ENCODE results near the gene MOB3B.

MOB3B gene

DNA sequence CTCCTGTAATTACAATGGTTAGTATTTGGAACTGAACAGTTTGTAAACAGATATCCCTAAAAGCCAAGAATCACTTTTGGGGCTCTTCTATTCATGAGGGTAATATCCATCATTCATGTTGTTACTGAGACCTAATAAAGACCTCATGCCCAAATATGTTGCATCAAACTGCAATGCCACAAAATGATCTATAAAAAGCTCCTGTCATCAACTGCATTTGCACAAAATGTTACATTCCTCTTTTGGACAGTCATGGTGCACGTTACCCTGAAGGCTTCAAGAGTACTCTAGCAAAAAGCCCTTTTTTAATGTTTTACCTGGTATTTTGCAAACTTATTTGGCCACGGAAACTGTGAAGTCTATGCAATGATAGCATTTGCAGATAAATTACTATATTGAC, 218.4 kb downstream of the MOB3B start:
- Histone ChIP-seq H3K27me3 (replicated peaks; ENCODE audit: control insufficient read depth, insufficient read depth, low read length, poor library complexity, severe bottlenecking) (no peaks in the 10 kb centered on the region), H3K9me3 (ENCODE audit: control insufficient read depth, low read length) (no peaks in the 10 kb centered on the region), H3K27ac (ENCODE audit: insufficient read depth, low read length, poor library complexity, severe bottlenecking) (no peak overlapping the region), H3K36me3 (ENCODE audit: control insufficient read depth, insufficient read depth, low read length) (no peaks in the 10 kb centered on the region), H3K4me3 (ENCODE audit: insufficient read depth, low read depth, low read length, poor library complexity, severe bottlenecking) (no peak overlapping the region), H3K4me1 (ENCODE audit: control insufficient read depth, insufficient read depth, low read length, poor library complexity, severe bottlenecking) (no peaks in the 10 kb centered on the region)
- DNase-seq, result no peak

DNA sequence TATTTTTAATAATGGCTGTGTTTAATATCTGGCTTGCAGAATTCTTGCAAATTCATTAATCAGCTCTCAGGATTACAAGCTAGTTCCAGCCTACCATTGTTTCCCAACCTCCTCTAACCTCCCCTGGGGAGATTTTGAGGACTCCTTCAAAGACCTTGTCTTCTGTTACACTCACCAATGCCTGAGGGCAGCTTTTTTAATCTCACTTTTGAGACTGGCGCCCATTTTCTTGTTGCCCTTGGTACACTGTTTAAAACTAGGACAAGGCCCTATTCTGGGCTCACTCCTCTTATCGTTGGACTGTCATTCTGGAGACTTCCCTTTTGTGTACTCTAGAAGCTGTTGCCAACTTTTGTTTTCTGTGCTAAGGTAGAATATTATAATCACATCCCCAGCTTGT, 219.0 kb downstream of the MOB3B start:
- Histone ChIP-seq H3K9me3 (ENCODE audit: control insufficient read depth, low read length) (no peaks in the 10 kb centered on the region), H3K27ac (ENCODE audit: insufficient read depth, low read length, poor library complexity, severe bottlenecking) (no peak overlapping the region), H3K27me3 (replicated peaks; ENCODE audit: control insufficient read depth, insufficient read depth, low read length, poor library complexity, severe bottlenecking) (no peaks in the 10 kb centered on the region), H3K4me3 (ENCODE audit: insufficient read depth, low read depth, low read length, poor library complexity, severe bottlenecking) (no peak overlapping the region), H3K4me1 (ENCODE audit: control insufficient read depth, insufficient read depth, low read length, poor library complexity, severe bottlenecking) (no peaks in the 10 kb centered on the region), H3K36me3 (ENCODE audit: control insufficient read depth, insufficient read depth, low read length) (no peaks in the 10 kb centered on the region)
- DNase-seq, result no peak

DNA sequence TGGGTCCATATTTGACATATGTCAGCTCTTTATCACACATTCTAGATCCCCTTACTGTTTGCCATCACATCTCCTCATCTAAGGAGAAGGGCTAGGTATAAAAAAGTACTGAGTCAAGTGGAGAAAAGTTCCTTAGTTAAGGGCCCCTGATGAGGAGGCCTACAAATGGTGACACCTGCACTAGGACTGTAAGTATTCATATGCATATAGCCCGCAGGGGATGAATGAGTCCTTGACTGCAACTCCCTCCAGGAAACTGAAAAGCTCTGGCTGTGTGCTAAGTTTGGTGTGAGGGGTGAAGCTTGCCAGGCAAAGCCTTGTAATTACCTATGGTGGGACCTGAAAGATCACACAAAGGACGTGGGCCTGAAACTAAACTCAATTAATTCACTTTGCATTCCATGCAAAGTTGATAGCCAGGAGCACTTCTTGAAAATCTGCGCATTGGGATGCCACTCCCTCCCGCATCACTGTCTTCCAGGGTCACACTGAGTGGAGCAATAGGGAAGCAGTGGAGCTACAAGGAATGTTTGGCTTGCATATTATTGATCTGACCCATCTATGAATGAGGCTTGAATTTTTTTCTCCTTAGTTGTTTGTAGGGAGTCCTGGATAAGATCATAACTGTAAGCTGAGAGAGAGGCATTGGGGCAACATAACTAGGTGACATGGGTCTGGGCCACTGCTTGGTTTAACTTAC, 220.8 kb downstream of the MOB3B start:
- no peak for DNase-seq
- no peaks in the 10 kb centered on the region for H3K9me3 ChIP-seq (ENCODE audit: control insufficient read depth, low read length)
- no peaks in the 10 kb centered on the region for H3K4me1 ChIP-seq (ENCODE audit: control insufficient read depth, insufficient read depth, low read length, poor library complexity, severe bottlenecking)
- no peaks in the 10 kb centered on the region for H3K36me3 ChIP-seq (ENCODE audit: control insufficient read depth, insufficient read depth, low read length)
- no peak overlapping the region for H3K27ac ChIP-seq (ENCODE audit: insufficient read depth, low read length, poor library complexity, severe bottlenecking)
- no peaks in the 10 kb centered on the region for H3K27me3 ChIP-seq (replicated peaks; ENCODE audit: control insufficient read depth, insufficient read depth, low read length, poor library complexity, severe bottlenecking)
- H3K4me3 ChIP-seq (ENCODE audit: insufficient read depth, low read depth, low read length, poor library complexity, severe bottlenecking), result no peak overlapping the region

DNA sequence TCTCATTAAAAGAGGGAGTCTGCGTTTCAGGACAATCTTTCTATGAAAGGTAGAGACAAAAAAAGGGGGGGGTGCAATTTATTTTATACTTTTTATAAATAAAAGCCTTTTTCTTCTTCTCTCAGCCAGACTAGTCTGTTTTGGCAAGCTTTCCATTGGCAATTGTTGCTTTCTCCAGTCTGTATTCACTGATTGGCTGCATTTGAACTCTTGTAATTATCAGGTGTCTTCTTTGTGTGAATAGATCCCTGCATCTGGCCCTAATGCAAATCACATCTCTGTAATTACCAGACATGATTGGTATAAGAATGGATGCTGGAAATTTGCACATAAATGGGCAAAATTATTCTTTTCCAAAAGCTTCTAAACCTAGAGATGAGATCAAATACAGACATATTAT, 225.1 kb downstream of the MOB3B start:
- no peak for DNase-seq

DNA sequence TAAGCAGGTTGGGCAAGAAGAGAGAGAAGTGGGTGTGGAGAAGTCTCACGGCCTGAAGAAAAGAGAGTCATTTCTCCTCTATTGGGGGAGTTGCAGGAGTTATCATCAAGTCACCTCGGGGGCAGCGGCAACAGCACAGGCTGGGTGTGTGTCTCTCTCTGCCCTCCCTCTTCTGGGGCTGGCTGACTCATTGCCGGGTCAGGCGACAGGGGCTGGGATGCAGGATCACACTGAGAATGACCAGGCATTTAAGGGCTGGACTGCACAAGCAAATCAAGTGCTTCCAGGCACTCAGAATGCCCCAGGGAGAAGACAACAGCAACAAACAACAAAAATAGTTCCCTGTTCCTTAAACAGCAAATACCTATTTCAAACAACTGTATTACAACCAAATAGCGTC, 226.4 kb downstream of the MOB3B start:
- Histone ChIP-seq H3K4me1 (ENCODE audit: control insufficient read depth, insufficient read depth, low read length, poor library complexity, severe bottlenecking) (no peaks in the 10 kb centered on the region), H3K27me3 (replicated peaks; ENCODE audit: control insufficient read depth, insufficient read depth, low read length, poor library complexity, severe bottlenecking) (no peaks in the 10 kb centered on the region), H3K36me3 (ENCODE audit: control insufficient read depth, insufficient read depth, low read length) (no peaks in the 10 kb centered on the region), H3K9me3 (ENCODE audit: control insufficient read depth, low read length) (no peaks in the 10 kb centered on the region), H3K4me3 (ENCODE audit: insufficient read depth, low read depth, low read length, poor library complexity, severe bottlenecking) (no peak overlapping the region), H3K27ac (ENCODE audit: insufficient read depth, low read length, poor library complexity, severe bottlenecking) (no peak overlapping the region)
- DNase-seq, result no peak

More for the DNA sequence above, 225.1 kb downstream of the MOB3B start:
- Histone ChIP-seq H3K27ac (ENCODE audit: insufficient read depth, low read length, poor library complexity, severe bottlenecking) (no peak overlapping the region), H3K9me3 (ENCODE audit: control insufficient read depth, low read length) (no peaks in the 10 kb centered on the region), H3K4me3 (ENCODE audit: insufficient read depth, low read depth, low read length, poor library complexity, severe bottlenecking) (no peak overlapping the region), H3K4me1 (ENCODE audit: control insufficient read depth, insufficient read depth, low read length, poor library complexity, severe bottlenecking) (no peaks in the 10 kb centered on the region), H3K27me3 (replicated peaks; ENCODE audit: control insufficient read depth, insufficient read depth, low read length, poor library complexity, severe bottlenecking) (no peaks in the 10 kb centered on the region), H3K36me3 (ENCODE audit: control insufficient read depth, insufficient read depth, low read length) (no peaks in the 10 kb centered on the region)

DNA sequence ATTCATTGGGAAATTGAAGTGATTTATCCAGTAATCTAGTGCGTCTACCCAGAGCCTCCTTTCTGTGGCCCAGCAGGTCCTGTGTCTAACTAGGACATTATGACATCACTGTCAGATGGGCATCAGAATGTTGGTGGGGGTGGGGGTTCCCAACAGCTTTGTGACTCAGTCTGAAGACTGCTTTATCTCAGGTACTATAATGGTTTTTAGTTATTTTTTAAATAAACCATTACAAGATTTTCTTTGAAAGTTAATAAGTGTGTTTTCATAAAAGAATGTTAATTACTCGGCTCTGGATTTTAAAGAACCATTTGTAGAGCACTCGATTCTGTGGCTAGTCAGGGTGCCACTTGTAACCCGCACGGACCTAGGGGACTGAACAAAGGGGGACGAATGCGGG, 232.6 kb downstream of the MOB3B start, which contains the start of gene EQTN:
Gene EQTN, minus strand, starts transcription at position 101 of the 400 bp plus-strand sequence. Its CDS starts 95 bp downstream, at position 6.
- no peak for DNase-seq

DNA sequence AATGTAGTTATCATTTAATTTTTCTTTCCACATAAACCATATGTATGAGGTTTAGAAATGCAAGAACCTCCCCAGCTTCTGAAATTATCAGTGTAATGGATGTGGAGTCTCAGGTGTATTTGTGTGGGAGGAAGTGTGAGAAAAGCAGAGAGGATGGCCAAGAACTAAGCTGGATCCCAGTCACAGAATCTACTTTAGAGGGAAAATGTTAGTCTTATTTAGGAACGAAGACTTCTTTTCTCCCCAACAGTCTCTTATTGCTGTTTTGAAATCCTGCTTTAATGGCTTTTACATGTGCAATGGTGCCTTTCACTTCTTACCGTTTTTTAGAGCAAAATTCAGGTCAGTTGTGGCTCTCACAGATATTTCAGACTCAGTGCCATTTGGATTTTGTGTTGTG, 235.6 kb downstream of the MOB3B start:
- no peaks in the 10 kb centered on the region for H3K27me3 ChIP-seq (replicated peaks; ENCODE audit: control insufficient read depth, insufficient read depth, low read length, poor library complexity, severe bottlenecking)
- no peaks in the 10 kb centered on the region for H3K9me3 ChIP-seq (ENCODE audit: control insufficient read depth, low read length)
- H3K36me3 ChIP-seq (ENCODE audit: control insufficient read depth, insufficient read depth, low read length), result no peaks in the 10 kb centered on the region
- no peaks in the 10 kb centered on the region for H3K4me1 ChIP-seq (ENCODE audit: control insufficient read depth, insufficient read depth, low read length, poor library complexity, severe bottlenecking)
- no peak overlapping the region for H3K4me3 ChIP-seq (ENCODE audit: insufficient read depth, low read depth, low read length, poor library complexity, severe bottlenecking)
- DNase-seq, result no peak
- H3K27ac ChIP-seq (ENCODE audit: insufficient read depth, low read length, poor library complexity, severe bottlenecking), result no peak overlapping the region

More for the DNA sequence above, 232.6 kb downstream of the MOB3B start, which contains the start of gene EQTN:
- H3K4me1 ChIP-seq (ENCODE audit: control insufficient read depth, insufficient read depth, low read length, poor library complexity, severe bottlenecking), result no peaks in the 10 kb centered on the region
- no peak within 1 kb of the TSS for H3K4me3 ChIP-seq (ENCODE audit: insufficient read depth, low read depth, low read length, poor library complexity, severe bottlenecking)
- no peak within 1 kb of the TSS for H3K27ac ChIP-seq (ENCODE audit: insufficient read depth, low read length, poor library complexity, severe bottlenecking)
- no peaks in the 10 kb centered on the region for H3K27me3 ChIP-seq (replicated peaks; ENCODE audit: control insufficient read depth, insufficient read depth, low read length, poor library complexity, severe bottlenecking)
- H3K36me3 ChIP-seq (ENCODE audit: control insufficient read depth, insufficient read depth, low read length), result no peaks in the 10 kb centered on the region
- H3K9me3 ChIP-seq (ENCODE audit: control insufficient read depth, low read length), result no peaks in the 10 kb centered on the region

DNA sequence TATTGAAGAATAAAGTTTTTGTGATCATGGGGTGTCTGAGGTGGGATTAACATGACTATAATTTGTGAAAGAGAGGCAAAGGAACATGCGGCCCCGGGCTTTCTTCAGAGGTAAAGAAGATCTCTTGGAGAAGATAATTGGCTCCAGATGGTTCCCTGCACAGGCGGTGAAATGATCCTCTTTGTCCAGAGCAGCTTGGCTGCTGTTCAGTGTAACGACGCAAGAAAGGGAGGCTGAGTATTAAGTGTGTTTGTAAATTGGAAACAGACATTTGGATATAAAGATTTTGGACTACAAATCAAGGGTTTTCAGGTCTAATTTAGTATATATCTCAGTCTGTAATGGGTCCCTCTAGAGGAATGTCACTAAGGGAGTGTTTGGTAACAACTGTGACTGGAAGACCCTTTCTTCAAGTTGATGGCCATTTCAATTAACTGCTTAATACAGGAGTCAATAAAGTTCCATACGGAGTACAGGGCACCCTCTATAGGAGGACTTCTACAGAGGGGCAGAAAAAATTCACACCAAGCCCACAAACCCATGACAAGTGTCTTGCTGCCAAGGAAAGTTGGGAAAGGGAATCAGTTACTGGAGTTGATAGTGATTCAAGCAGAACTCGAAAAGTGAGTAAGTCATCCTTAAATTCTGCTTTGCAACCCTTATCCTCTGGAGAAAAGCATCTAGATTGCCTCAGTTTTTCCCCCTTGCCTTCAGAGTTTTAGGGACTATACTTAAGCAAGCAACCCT, 236.8 kb downstream of the MOB3B start:
- Histone ChIP-seq H3K27me3 (replicated peaks; ENCODE audit: control insufficient read depth, insufficient read depth, low read length, poor library complexity, severe bottlenecking) (no peaks in the 10 kb centered on the region), H3K9me3 (ENCODE audit: control insufficient read depth, low read length) (no peaks in the 10 kb centered on the region), H3K36me3 (ENCODE audit: control insufficient read depth, insufficient read depth, low read length) (no peaks in the 10 kb centered on the region), H3K4me3 (ENCODE audit: insufficient read depth, low read depth, low read length, poor library complexity, severe bottlenecking) (no peak overlapping the region), H3K4me1 (ENCODE audit: control insufficient read depth, insufficient read depth, low read length, poor library complexity, severe bottlenecking) (no peaks in the 10 kb centered on the region), H3K27ac (ENCODE audit: insufficient read depth, low read length, poor library complexity, severe bottlenecking) (no peak overlapping the region)
- no peak for DNase-seq

DNA sequence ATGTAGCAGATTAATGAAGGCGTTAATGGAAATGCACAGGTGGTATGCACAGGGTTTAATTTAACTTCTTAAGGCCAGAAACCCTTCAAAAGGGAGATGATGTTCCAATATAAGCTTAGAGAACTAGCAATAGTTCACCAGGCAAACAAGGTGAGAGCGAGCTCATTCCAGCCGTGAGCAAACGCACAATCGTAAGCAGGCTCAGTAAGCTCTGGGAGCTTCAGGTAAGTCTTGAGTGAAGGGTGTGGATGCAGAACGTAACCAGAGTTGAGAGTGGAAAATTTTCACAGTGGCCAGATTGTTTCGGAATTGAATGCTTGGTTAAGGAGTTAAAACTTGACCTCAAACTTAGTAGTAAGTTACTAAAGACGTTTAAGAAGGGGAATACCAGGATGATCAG, 238.3 kb downstream of the MOB3B start:
- Histone ChIP-seq H3K4me1 (ENCODE audit: control insufficient read depth, insufficient read depth, low read length, poor library complexity, severe bottlenecking) (no peaks in the 10 kb centered on the region), H3K27me3 (replicated peaks; ENCODE audit: control insufficient read depth, insufficient read depth, low read length, poor library complexity, severe bottlenecking) (no peaks in the 10 kb centered on the region), H3K27ac (ENCODE audit: insufficient read depth, low read length, poor library complexity, severe bottlenecking) (no peak overlapping the region), H3K9me3 (ENCODE audit: control insufficient read depth, low read length) (no peaks in the 10 kb centered on the region), H3K36me3 (ENCODE audit: control insufficient read depth, insufficient read depth, low read length) (no peaks in the 10 kb centered on the region), H3K4me3 (ENCODE audit: insufficient read depth, low read depth, low read length, poor library complexity, severe bottlenecking) (no peak overlapping the region)
- no peak for DNase-seq

DNA sequence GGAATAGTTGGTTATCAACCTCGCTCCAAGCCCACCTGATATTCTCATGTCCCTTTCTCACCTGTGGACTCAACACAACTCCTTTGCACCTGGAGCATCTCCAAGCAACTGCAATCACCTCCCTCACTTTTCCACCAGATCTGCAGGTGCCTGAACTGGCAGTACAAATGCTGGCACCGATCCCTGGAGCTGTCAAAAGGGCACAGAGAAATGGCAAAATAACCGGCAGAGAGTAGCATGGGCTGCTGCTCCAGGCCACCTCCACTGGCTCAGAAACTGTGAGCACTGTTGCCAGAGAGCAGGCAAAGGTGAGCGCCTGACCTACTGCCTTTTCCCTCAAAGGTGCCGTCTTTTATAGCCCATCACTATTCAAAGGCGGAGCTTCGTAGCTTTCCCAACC, 247.3 kb downstream of the MOB3B start:
- H3K36me3 ChIP-seq (ENCODE audit: control insufficient read depth, insufficient read depth, low read length), result no peaks in the 10 kb centered on the region
- no peak overlapping the region for H3K27ac ChIP-seq (ENCODE audit: insufficient read depth, low read length, poor library complexity, severe bottlenecking)
- no peaks in the 10 kb centered on the region for H3K9me3 ChIP-seq (ENCODE audit: control insufficient read depth, low read length)
- no peaks in the 10 kb centered on the region for H3K4me1 ChIP-seq (ENCODE audit: control insufficient read depth, insufficient read depth, low read length, poor library complexity, severe bottlenecking)
- no peaks in the 10 kb centered on the region for H3K27me3 ChIP-seq (replicated peaks; ENCODE audit: control insufficient read depth, insufficient read depth, low read length, poor library complexity, severe bottlenecking)
- DNase-seq, result no peak
- H3K4me3 ChIP-seq (ENCODE audit: insufficient read depth, low read depth, low read length, poor library complexity, severe bottlenecking), result no peak overlapping the region
